Skeletal muscle tissue (tissue), 4 donors: ENCODE data around the gene ITFG1. TPM values are rescaled to one million over a fixed set of nuclear protein-coding genes. Genes with fewer than 3 reads are reported as not detected.

ENCODE experiments used
- H3K27ac ChIP-seq: one replicate; pipeline ENCODE4 v1.7.0; 2013; ENCODE audit warnings: mild to moderate bottlenecking, low read depth, low read length, inconsistent platforms
- H3K27me3 ChIP-seq, 3 donors: one replicate each; pipeline ENCODE4 v1.7.0; 2013; ENCODE audit warnings: low read length in 3 of 3; ENCODE audit not compliant: control insufficient read depth in 3 of 3, insufficient read depth in 3 of 3
- H3K36me3 ChIP-seq, 3 donors: one replicate each; pipeline ENCODE4 v1.7.0; 2013; ENCODE audit warnings: low read length in 3 of 3; ENCODE audit not compliant: control insufficient read depth in 3 of 3, insufficient read depth in 3 of 3
- H3K4me1 ChIP-seq, 3 donors: one replicate each; pipeline ENCODE4 v1.7.0; 2013; ENCODE audit warnings: low read length in 3 of 3, mild to moderate bottlenecking in 3 of 3; ENCODE audit not compliant: control insufficient read depth in 3 of 3, insufficient read depth in 3 of 3
- H3K4me3 ChIP-seq, 3 donors: one replicate each; pipeline ENCODE4 v1.7.0; 2013; ENCODE audit warnings: low read length in 3 of 3
- H3K9ac ChIP-seq, 3 donors: one replicate each; pipeline ENCODE4 v1.7.0; 2013; ENCODE audit warnings: low read length in 3 of 3, mild to moderate bottlenecking in 3 of 3, moderate library complexity in 2 of 3, low read depth in 1 of 3
- H3K9me3 ChIP-seq, 3 donors: one replicate each; pipeline ENCODE4 v1.7.0; 2013; ENCODE audit warnings: low read length in 3 of 3; ENCODE audit not compliant: control insufficient read depth in 3 of 3
- total RNA-seq: library from RNA; depleted of rRNA; stranded (reverse); fragments of >200 nt; gene quantifications from one replicate; pipeline ENCODE4 v1.2.3, GENCODE V29; 2014
- donor health status: Osteomylitis.

The ITFG1 gene
- total RNA-seq = 89.2 TPM

- Histone ChIP-seq H3K9ac (peak within 1 kb of the TSS; percentile 96 to 97 (median 96)), H3K4me1 (peaks cover 29 to 42% (median 33%) of the 10 kb centered on the region in 3 donors), H3K27me3 (no peaks in the 10 kb centered on the region), H3K4me3 (peak within 1 kb of the TSS; percentile 95 to 99 (median 98)), H3K9me3 (no peaks in the 10 kb centered on the region), H3K27ac (peak within 1 kb of the TSS; percentile 96), H3K36me3 (peaks cover 0 to 11% (median 2%) of the 10 kb centered on the region in 3 donors)
Observed at GRCh38 chr16:47460711-47461597, at the start of gene ITFG1, which contains the start of gene PHKB. ITFG1 (minus strand) TSS chr16:47461063; CDS start chr16:47461045, 18 bp downstream. PHKB (plus strand) TSS chr16:47461331; CDS start chr16:47461351, 20 bp downstream.

DNA sequence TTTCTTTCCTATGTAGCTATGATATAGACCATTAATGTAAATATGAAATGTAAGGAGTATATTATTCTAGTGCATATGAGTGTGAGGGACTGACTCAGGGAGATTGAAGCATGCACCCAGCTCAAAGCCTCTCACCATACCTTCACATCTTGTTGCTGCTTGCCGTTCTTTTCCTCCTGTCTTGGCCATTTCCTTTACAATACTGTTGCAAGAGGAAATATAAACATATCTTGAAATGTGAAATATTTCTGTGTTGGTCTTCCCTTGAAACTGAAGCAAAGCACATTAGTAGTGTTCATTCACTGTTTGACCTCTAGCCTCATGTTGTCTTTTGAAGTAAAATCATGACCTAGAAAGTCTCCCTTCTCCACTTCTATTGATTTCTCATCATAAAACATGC, 46.8 kb upstream of the ITFG1 start:
- H3K4me3 ChIP-seq = no peak overlapping the region
- H3K9me3 ChIP-seq = no peaks in the 10 kb centered on the region
- no peak overlapping the region for H3K27ac ChIP-seq
- no peaks in the 10 kb centered on the region for H3K27me3 ChIP-seq
- no peaks in the 10 kb centered on the region for H3K4me1 ChIP-seq
- H3K9ac ChIP-seq = no peak overlapping the region
- peaks cover 24 to 42% (median 36%) of the 10 kb centered on the region in 3 donors for H3K36me3 ChIP-seq

GRCh38 chr16:47506800-47507199, 45.9 kb upstream of the ITFG1 start:
- no peaks in the 10 kb centered on the region for H3K4me1 ChIP-seq
- no peaks in the 10 kb centered on the region for H3K9me3 ChIP-seq
- no peak overlapping the region for H3K27ac ChIP-seq
- H3K9ac ChIP-seq = no peak overlapping the region
- H3K4me3 ChIP-seq = no peak overlapping the region
- peaks cover 21 to 41% (median 30%) of the 10 kb centered on the region in 3 donors for H3K36me3 ChIP-seq
- no peaks in the 10 kb centered on the region for H3K27me3 ChIP-seq

DNA sequence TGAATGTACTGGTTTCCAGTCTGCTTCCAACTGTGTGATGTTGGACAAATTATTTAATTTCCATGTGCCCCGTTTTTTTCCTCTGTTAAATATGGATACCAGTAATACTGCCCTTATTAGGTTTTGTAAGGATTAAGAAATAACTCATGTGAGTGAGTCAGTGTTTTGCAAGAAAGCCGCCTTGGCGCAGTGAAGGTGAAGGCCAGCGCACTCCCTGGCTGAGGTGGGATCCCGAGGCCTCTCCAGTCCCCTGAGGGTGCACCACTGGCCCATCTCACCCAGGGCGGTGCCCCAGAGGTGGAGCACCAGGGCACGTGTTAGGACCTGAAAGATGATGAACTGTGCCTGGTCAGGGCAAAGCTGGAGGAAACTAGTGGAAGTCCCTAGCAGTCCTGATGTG, 43.7 kb upstream of the ITFG1 start:
- Histone ChIP-seq H3K4me3 (no peak overlapping the region), H3K27ac (no peak overlapping the region), H3K36me3 (peaks cover 31 to 43% (median 37%) of the 10 kb centered on the region in 3 donors), H3K9ac (no peak overlapping the region), H3K4me1 (no peaks in the 10 kb centered on the region), H3K9me3 (no peaks in the 10 kb centered on the region), H3K27me3 (no peaks in the 10 kb centered on the region)

GRCh38 chr16:47503936-47504335, 43.1 kb upstream of the ITFG1 start:
- Histone ChIP-seq H3K4me3 (no peak overlapping the region), H3K9me3 (no peaks in the 10 kb centered on the region), H3K9ac (no peak overlapping the region), H3K27ac (no peak overlapping the region), H3K36me3 (peaks cover 34 to 45% (median 41%) of the 10 kb centered on the region in 3 donors), H3K27me3 (no peaks in the 10 kb centered on the region), H3K4me1 (no peaks in the 10 kb centered on the region)

DNA sequence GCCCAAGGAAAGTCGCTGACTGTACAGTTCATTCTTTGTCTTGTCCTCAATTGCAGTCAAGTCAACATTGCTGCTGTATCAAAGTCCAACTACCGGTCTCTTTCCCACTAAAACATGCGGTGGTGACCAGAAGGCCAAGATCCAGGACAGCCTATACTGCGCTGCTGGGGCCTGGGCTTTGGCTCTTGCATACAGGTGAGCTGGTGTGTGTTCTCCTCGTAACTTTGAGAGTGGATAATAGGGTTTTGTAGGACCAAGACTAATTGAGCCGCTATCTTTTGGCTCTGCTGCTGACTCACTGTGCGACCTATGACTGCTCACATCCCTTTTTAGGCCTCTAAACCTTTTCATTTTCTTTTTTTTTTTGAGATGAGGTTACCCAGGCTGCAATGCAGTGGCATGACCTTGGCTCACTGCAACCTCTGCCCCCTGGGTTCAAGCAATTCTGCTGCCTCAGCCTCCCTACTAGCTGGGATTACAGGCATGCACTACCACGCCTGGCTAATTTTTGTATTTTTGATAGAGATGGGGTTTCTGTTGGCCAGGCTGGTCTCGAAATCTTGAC, 38.9 kb upstream of the ITFG1 start:
- Histone ChIP-seq H3K9ac (no peak overlapping the region), H3K9me3 (no peaks in the 10 kb centered on the region), H3K27me3 (no peaks in the 10 kb centered on the region), H3K4me3 (no peak overlapping the region), H3K36me3 (peaks cover 33 to 47% (median 47%) of the 10 kb centered on the region in 3 donors), H3K27ac (no peak overlapping the region), H3K4me1 (peaks cover 0 to 6% (median 5%) of the 10 kb centered on the region in 3 donors)

DNA sequence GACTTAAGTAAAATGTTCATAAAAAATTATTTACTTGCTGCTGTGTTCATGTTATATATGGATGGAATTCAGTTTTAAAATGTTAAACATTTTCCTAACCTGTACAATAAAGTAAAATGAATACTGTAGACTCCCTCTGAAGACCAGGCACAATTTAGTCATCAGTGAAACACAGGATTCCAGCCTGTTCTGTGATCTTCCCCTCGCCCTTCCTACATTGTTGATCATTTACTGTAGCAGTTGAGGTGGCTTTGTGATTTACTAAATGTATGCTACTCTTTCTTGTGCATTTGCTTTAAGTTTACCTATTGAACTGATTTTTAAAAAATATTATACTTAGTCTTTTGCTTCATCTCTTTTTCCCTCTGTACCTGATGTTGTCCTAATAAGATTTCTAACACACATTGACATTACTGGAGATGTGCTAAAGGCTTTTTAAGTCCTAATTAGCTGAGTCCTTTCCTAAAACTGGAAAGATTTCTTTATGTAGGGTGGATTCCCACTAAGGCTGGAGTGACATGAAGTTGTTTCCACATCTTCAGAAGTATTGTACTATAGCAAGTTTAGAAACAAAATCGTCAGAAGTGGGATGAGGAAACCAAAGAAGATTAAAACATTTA, 38.3 kb upstream of the ITFG1 start:
- no peak overlapping the region for H3K27ac ChIP-seq

DNA sequence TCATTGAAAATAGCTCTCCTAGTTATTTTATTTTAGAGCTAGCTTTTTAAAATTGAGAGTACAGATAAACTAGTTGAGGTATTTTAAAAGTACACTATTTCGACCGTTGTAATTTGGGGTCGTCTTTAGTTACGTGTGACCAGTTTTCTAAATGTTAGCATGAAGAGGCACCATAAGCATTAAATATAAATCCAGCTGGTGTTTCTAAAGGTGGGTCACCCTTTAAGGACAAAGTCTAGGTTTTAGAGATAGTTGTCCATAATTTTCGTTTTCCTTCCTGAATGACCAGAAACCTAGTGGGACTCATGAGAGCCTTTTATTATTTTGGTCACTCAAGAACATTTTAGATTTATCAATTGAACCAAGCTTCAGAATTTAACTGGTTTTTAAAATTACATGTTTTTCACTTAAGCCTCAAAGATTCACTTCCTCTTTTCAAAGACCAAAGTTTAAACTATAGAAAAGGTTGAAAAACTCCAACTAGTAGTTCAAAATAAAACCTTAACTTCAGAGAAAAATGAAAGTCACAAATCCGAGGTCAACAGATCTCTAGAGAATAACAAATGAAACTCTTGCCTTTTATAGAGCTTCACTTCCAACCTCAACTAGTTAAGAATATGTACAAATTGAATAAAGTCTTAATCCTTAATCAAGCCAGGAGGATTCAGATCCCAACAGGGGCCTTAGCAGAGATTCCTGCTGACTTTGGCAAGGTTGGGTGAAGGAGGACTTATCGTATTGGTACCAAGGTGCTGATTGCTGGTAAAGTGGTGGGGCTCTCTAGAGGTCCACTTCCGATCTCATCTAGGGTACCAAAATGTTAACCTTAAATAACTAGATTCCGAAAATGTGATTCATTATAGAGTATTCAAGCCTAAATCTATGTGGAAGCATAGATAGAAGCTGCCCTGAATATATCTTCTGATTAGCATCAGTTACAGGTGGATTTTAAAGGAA, 32.8 kb upstream of the ITFG1 start:
- H3K4me3 ChIP-seq = peak overlapping the region in 1 of 3 donors; percentile 26
- peaks cover 11 to 16% (median 12%) of the 10 kb centered on the region in 3 donors for H3K4me1 ChIP-seq
- H3K27ac ChIP-seq = peak overlapping the region; percentile 41

More for the DNA sequence above, 38.3 kb upstream of the ITFG1 start:
- Histone ChIP-seq H3K4me1 (peaks cover 0 to 6% (median 5%) of the 10 kb centered on the region in 3 donors), H3K27me3 (no peaks in the 10 kb centered on the region), H3K9ac (no peak overlapping the region), H3K36me3 (peaks cover 27 to 41% (median 41%) of the 10 kb centered on the region in 3 donors), H3K9me3 (no peaks in the 10 kb centered on the region), H3K4me3 (no peak overlapping the region)

More for the DNA sequence above, 32.8 kb upstream of the ITFG1 start:
- no peaks in the 10 kb centered on the region for H3K27me3 ChIP-seq
- peaks cover 0 to 18% (median 2%) of the 10 kb centered on the region in 3 donors for H3K9me3 ChIP-seq
- H3K36me3 ChIP-seq = peaks cover 3 to 14% (median 5%) of the 10 kb centered on the region in 3 donors
- no peak overlapping the region for H3K9ac ChIP-seq
